NCI-H460 (cell line): ENCODE results near the gene MRPL10. TPM values are rescaled to one million over a fixed set of nuclear protein-coding genes. Genes with fewer than 3 reads are reported as not detected.
"Not testable (repeated sequence)": the region's sequence is repeated elsewhere in the genome, so short reads cannot be mapped to it uniquely, and the experiment has no call there.

Source experiments
- DNase-seq: peaks from one replicate; pipeline ENCODE4 v3.0.0-alpha.2; 2016; ENCODE audit warnings: low read depth; ENCODE audit errors: extremely low read depth
- total RNA-seq: library from RNA; depleted of rRNA; stranded (reverse); fragments of >200 nt; shearing (Covaris generic); gene quantifications from 2 replicates; pipeline ENCODE4 v1.2.3, GENCODE V29; 2014

MRPL10 gene
- total RNA-seq, 1 experiment from 2014 or later, result 72.8 TPM

GRCh38 chr17:47802341-47803022, 28.9 kb downstream of the MRPL10 start:
- peak; percentile 41 for DNase-seq

DNA sequence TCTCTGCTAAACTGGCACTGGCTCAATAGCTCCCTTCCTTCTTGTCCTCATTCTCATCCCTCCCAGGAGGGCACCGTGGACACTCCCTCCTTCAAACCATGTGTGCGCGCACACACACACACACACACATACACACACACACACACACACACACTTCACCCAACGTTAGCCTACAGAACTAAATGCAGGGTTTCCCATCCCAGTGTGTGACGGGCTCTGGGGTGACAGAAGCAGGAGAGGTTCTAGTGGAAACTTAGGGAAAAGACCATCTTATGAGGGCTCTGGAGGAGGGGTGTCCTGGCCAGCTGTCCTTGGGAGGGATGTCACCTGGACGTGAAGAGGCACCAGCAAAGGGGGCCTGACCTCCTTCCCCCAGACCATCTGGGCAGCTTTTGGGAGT, 29.4 kb downstream of the MRPL10 start:
- DNase-seq, result no peak

DNA sequence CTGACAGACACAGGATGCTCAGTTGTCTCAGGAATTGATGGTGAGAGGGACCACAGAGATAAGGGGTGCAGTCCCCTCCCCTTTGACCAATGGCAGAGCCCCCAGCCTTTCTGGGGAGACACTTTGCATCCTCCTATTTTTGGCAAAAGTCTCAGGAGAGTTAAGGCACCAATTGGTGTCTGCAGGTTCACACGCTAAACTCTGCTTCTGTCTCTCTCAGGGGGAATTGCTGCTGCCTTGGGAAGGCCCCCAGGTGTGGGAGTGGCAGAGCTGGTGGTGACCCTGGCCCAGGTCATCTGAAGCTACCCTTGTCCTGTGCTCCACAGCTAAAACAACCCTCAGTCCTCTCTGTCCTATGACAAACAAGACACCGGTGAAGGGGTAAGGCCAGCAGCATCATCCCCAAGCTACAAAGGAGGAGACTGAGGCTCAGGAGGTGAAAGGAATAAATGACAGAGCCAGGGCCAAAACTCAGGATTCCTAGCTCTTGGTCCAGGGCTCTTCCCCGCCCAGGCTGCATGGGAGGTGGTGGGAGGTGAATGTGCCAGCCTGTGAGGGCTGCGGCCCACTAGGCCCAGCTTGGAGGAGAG, 30.1 kb downstream of the MRPL10 start:
- no peak for DNase-seq

DNA sequence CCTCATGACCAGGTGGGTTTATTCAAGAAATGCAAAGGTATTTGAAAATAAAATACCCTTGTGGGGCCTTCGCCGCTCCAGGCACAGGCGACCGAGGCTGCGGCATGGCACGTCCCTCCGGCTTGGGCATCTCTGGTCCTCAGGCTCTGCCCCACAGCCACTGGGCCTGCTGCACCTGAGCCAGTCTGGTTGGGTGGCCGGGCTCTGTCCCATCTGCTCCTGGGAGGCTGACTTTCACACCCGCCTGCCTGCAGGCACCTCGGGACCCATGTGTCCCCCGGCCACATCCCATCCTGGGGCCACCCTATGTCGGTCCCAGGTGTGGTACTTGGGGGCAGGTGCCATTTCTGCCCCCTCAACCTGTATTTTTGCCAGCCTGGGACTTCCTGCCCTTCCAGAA, 30.7 kb downstream of the MRPL10 start:
- DNase-seq, result no peak

DNA sequence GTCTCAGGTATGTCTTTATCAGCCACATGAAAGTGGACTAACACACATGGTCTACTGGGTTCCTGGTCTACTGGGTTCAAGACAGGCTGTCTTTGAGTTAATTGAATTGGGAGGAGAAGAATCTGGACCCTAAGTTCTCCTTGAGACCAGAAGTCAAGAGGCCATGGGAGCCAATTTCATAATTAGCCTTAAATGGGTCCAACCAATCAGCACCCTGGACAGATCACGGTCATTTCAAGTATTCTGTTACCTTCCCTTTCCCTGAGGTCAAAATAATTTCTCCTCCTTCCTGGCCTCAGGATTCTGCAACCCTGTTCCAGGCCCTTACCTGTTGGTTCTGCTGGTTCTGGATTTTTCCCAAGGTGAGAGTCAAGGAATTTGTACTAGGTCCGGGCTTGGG, 33.5 kb downstream of the MRPL10 start:
- no peak for DNase-seq

DNA sequence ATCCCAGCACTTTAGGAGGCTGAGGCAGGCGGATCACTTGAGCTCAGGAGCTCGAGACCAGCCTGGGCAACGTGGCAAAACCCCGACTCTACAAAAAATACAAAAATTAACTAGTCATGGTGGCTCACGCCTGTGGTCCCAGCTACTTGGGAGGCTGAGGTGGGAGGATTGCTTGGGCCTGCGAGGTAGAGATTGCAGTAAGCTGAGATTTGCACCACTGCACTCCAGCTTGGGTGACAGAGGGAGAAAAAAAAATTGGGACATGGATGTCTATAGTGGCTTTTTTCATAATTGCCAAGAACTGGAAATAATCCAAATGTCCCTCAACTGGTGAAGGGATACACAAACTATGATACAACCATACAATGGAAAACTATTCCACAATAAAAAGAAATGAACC, 38.4 kb downstream of the MRPL10 start:
- no peak for DNase-seq

GRCh38 chr17:47792457-47792856, 38.9 kb downstream of the MRPL10 start:
- DNase-seq, result no peak

DNA sequence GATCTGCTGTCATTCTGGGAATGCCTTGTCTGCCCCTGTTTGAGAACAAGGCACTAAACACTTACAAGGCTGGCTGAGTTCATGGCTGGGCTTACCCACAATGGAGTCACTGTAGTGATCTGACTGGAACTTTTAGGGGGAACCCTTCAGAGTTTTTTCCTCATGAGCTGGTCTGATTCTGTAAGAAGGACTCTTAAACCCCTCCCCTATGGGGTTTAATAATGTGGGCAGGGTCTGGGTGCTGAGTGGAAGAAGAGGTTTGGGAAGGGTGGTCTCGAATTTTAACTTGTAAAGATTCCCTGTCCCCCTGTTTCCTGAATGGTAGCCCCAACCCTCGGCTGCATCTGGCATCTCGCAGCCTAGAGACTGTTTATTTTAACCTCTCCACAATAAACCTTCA, 40.3 kb downstream of the MRPL10 start:
- no peak for DNase-seq

GRCh38 chr17:47789611-47790561, 41.5 kb downstream of the MRPL10 start:
- DNase-seq, result peak; percentile 49

GRCh38 chr17:47785538-47786123, 45.7 kb downstream of the MRPL10 start:
- peak; percentile 22 for DNase-seq

GRCh38 chr17:47781397-47781796, 49.9 kb downstream of the MRPL10 start:
- DNase-seq, result no peak

DNA sequence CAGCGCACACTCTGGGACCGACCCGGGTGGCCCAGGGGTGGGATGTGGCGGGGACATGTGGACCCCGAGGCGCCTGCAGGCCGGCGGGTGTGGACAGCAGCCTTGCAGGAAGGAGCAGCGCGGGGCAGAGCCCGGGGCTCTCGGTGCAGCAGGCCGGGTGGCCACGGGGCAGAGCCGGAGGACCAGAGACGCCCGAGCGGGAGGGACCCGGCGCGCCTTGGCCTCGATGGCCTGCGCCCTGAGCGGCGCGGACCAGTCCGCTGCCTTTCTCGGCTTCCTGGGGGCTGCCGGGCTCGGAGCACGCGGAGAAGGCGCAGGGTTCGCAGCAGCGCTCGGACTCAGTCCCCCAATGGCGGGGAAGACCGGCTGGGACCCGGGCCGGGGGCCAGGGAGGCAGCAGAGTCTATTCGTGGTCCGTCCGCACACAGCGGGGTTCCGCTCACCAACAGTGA, 53.1 kb downstream of the MRPL10 start:
- no peak for DNase-seq

DNA sequence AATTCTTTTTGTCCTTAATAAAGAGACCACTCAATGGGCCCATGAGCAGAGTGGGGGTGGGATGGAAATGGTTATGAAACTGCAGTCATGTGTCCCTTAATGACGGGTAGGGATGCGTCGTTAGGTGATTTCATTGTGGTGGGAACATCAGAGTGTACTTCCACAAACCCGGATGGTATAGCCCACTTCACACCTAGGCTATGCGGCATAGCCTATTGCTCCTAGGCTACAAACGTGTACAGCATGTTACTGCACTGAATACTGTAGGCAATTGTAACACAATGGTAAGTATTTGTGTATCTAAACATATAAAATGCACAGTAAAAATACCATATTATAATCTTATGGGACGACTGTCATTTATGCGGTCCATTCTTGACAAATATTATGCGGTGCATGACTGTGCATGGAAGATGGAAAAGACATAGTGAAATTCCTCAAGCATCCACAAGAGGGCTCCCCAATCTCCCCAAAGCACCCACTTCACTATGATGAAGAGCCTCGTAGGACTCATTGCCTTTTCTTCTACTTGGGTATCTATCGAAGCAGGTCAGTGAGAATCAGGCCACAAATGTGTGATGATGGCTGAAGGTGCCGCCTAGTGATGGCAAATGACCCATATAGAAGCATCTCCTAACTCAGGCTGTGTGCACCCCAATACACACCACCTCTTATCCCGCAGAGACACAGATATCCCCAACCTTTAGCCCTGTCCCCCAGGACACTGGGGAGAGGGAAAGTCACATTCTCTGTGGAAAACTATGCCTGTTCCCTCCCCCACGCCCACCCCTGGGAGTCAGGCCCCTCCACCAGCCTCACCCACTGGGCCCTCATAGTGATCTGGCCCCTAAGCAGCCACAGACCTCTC, 54.8 kb downstream of the MRPL10 start:
- DNase-seq, result peak; percentile 50

GRCh38 chr17:47774987-47775580, 56.3 kb downstream of the MRPL10 start:
- DNase-seq, result no peak

DNA sequence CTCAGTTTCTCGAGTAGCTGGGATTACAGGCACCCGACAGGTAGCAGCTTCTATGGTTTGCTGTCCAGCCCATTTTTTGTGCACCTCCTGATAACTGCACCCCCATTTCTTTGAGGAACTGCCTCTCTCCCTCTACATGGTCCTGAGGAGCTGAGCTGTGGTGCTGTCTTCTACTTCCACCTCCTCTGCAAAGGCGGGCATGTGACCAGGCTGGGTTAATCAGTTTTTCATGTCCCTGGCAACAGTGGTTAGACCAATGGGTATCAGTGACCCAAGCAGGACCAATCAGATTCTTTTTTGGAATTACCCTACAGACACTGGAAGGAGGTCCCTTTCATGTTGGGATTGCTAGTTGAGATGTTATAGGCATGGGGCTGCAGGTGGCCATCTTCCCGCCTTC, 57.0 kb downstream of the MRPL10 start:
- DNase-seq, result no peak

DNA sequence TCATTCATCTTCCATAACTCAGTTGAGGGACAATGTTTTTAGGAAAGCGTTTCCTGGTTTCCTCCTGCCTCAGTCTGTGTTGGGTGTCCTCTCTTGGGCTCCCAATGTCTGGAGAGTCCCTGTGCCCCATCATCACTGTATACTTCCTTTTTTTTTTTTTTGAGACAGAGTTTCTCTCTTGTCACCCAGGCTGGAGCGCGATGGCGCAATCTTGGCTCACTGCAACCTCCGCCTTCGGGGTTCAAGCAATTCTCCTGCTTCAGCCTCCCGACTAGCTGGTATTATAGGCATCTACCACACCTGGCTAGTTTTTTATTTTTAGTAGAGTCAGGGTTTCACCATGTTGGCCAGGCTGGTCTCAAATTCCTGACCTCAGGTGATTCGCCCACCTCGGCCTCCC, 57.7 kb downstream of the MRPL10 start:
- not testable (repeated sequence) for DNase-seq
